GM04503 (cell line): ENCODE measurements around the gene ABCC5.
A peak's percentile ranks its signal among the peaks of the same experiment; 100 is the strongest.
"Not testable (repeated sequence)": the region's sequence is repeated elsewhere in the genome, so short reads cannot be mapped to it uniquely, and the experiment has no call there.

ENCODE experiments used
- DNase-seq: peaks from one replicate; pipeline ENCODE4 v3.0.0-alpha.2; 2012; ENCODE audit warnings: low read depth

The ABCC5 gene

GRCh38 chr3:184017672-184018423 lies at the start of gene ABCC5:
Gene ABCC5 (minus strand): TSS chr3:184017884. CDS start chr3:184014392, 3,492 bp downstream.
- peak; percentile 65 for DNase-seq

- no peak for DNase-seq
Observed at GRCh38 chr3:184066211-184066610, 48.5 kb upstream of the ABCC5 start.

- DNase-seq, result no peak
Observed at GRCh38 chr3:184062637-184063036, 45.0 kb upstream of the ABCC5 start.

- no peak for DNase-seq
Observed at GRCh38 chr3:184059424-184059823, 41.7 kb upstream of the ABCC5 start.

GRCh38 chr3:184058029-184058428 lies 40.3 kb upstream of the ABCC5 start:
- DNase-seq, result peak; percentile 15

GRCh38 chr3:184052767-184053166 lies 35.1 kb upstream of the ABCC5 start, which contains the start of gene HTR3C:
Gene HTR3C (plus strand): TSS chr3:184053047. CDS start chr3:184053081, 34 bp downstream.
- no peak for DNase-seq

GRCh38 chr3:184050217-184050847 lies 32.6 kb upstream of the ABCC5 start:
- DNase-seq, result no peak

- no peak for DNase-seq
Observed at GRCh38 chr3:184045995-184046394, 28.3 kb upstream of the ABCC5 start.

- no peak for DNase-seq
Observed at GRCh38 chr3:184042617-184043016, 24.9 kb upstream of the ABCC5 start.

- DNase-seq, result no peak
Observed at GRCh38 chr3:184040010-184040409, 22.3 kb upstream of the ABCC5 start.

GRCh38 chr3:184039414-184039813 lies 21.7 kb upstream of the ABCC5 start:
- no peak for DNase-seq

- DNase-seq, result not testable (repeated sequence)
Observed at GRCh38 chr3:184038307-184038706, 20.6 kb upstream of the ABCC5 start.

- no peak for DNase-seq
Observed at GRCh38 chr3:184037816-184038215, 20.1 kb upstream of the ABCC5 start.

GRCh38 chr3:184031187-184031792 lies 13.6 kb upstream of the ABCC5 start, which contains the start of gene HTR3D:
Gene HTR3D (plus strand): TSS chr3:184031742. CDS start chr3:184031742, 0 bp downstream.
- no peak for DNase-seq

GRCh38 chr3:184030536-184030935 lies 12.9 kb upstream of the ABCC5 start:
- no peak for DNase-seq

GRCh38 chr3:184029443-184029842 lies 11.8 kb upstream of the ABCC5 start:
- no peak for DNase-seq

GRCh38 chr3:184028275-184028890 lies 10.7 kb upstream of the ABCC5 start:
- not testable (repeated sequence) for DNase-seq

GRCh38 chr3:184025256-184025655 lies 7.6 kb upstream of the ABCC5 start:
- DNase-seq, result not testable (repeated sequence)

- no peak for DNase-seq
Observed at GRCh38 chr3:184022323-184022722, 4.6 kb upstream of the ABCC5 start.

- no peak for DNase-seq
Observed at GRCh38 chr3:184018424-184018973, 815 bp upstream of the ABCC5 start.

GRCh38 chr3:184016811-184017671 lies 643 bp downstream of the ABCC5 start:
- DNase-seq, result no peak
